RPMI8226 (cell line): ENCODE measurements around the gene PANX2.
"Not testable (repeated sequence)": the region's sequence is repeated elsewhere in the genome, so short reads cannot be mapped to it uniquely, and the experiment has no call there.

ENCODE experiments used
- DNase-seq: peaks from one replicate; pipeline ENCODE4 v3.0.0-alpha.2; 2015

PANX2 gene

GRCh38 chr22:50199251-50199721 is 28.8 kb downstream of the PANX2 start:
- no peak for DNase-seq

GRCh38 chr22:50199829-50200460 is 29.4 kb downstream of the PANX2 start:
- no peak for DNase-seq

GRCh38 chr22:50200461-50201190 is 30.1 kb downstream of the PANX2 start, which contains the start of gene SELENOO:
Gene SELENOO (plus strand): TSS chr22:50201011. CDS start chr22:50201037, 26 bp downstream.
- peak; percentile 92 for DNase-seq

- peak; percentile 40 for DNase-seq
Measured at GRCh38 chr22:50201191-50202129, 30.9 kb downstream of the PANX2 start.

GRCh38 chr22:50202130-50202666 is 31.7 kb downstream of the PANX2 start:
- DNase-seq = no peak

- DNase-seq = no peak
Measured at GRCh38 chr22:50203288-50203687, 32.8 kb downstream of the PANX2 start.

GRCh38 chr22:50204571-50204970 is 34.0 kb downstream of the PANX2 start:
- no peak for DNase-seq

- not testable (repeated sequence) for DNase-seq
Measured at GRCh38 chr22:50204998-50205397, 34.5 kb downstream of the PANX2 start.

GRCh38 chr22:50205781-50206569 is 35.4 kb downstream of the PANX2 start:
- no peak for DNase-seq

- no peak for DNase-seq
Measured at GRCh38 chr22:50206599-50206998, 36.1 kb downstream of the PANX2 start.

GRCh38 chr22:50207383-50208140 is 37.0 kb downstream of the PANX2 start:
- DNase-seq = no peak

GRCh38 chr22:50208430-50208938 is 38.0 kb downstream of the PANX2 start:
- no peak for DNase-seq

- no peak for DNase-seq
Measured at GRCh38 chr22:50208939-50209892, 38.7 kb downstream of the PANX2 start.

- peak; percentile 80 for DNase-seq
Measured at GRCh38 chr22:50209893-50210292, 39.4 kb downstream of the PANX2 start.

- no peak for DNase-seq
Measured at GRCh38 chr22:50210378-50211139, 40.0 kb downstream of the PANX2 start.

- no peak for DNase-seq
Measured at GRCh38 chr22:50211147-50211546, 40.6 kb downstream of the PANX2 start.

GRCh38 chr22:50213263-50213662 is 42.7 kb downstream of the PANX2 start:
- DNase-seq = no peak

- no peak for DNase-seq
Measured at GRCh38 chr22:50215297-50216054, 44.9 kb downstream of the PANX2 start.
